ENCODE measurements around the gene PHF8. TPM values are rescaled to one million over a fixed set of nuclear protein-coding genes. Genes with fewer than 3 reads are reported as not detected.

The PHF8 gene
- total RNA-seq, 1 donor from 2014 or later, result 36.0 TPM

DNA sequence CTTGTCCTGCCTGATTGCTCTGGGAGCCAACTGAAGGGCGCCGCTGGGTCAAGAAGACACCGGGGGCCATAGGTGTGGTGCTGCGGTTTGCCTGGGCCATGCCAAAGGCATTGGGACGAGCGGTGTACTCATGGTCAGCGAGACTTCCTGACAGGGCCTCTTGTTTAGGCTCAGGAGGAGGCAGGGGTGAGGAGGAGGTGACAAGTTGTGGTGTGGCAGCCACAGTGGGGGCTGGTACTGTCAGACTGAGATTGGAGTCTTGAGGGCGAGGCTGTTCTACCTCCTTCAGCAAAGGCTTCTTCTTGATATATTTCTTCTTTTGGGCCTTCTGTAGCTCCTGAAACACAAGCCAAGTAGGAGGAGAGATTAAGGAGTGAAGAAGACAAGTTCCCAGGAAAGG lies 104.1 kb downstream of the PHF8 start:
- Mint-ChIP-seq H3K9me3 (no peaks in the 10 kb centered on the region), H3K4me1 (ENCODE audit: unreplicated experiment) (no peaks in the 10 kb centered on the region), H3K36me3 (peaks cover 17% of the 10 kb centered on the region), H3K4me3 (no peak overlapping the region), H3K27me3 (no peaks in the 10 kb centered on the region), H3K27ac (no peak overlapping the region)
- TF ChIP-seq, protein P1, sequence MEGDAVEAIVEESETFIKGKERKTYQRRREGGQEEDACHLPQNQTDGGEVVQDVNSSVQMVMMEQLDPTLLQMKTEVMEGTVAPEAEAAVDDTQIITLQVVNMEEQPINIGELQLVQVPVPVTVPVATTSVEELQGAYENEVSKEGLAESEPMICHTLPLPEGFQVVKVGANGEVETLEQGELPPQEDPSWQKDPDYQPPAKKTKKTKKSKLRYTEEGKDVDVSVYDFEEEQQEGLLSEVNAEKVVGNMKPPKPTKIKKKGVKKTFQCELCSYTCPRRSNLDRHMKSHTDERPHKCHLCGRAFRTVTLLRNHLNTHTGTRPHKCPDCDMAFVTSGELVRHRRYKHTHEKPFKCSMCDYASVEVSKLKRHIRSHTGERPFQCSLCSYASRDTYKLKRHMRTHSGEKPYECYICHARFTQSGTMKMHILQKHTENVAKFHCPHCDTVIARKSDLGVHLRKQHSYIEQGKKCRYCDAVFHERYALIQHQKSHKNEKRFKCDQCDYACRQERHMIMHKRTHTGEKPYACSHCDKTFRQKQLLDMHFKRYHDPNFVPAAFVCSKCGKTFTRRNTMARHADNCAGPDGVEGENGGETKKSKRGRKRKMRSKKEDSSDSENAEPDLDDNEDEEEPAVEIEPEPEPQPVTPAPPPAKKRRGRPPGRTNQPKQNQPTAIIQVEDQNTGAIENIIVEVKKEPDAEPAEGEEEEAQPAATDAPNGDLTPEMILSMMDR (conservative IDR thresholded peaks at IDR 0.05), result no peak
- DNase-seq (ENCODE audit: extremely low spot score, unreplicated experiment), result no peak

DNA sequence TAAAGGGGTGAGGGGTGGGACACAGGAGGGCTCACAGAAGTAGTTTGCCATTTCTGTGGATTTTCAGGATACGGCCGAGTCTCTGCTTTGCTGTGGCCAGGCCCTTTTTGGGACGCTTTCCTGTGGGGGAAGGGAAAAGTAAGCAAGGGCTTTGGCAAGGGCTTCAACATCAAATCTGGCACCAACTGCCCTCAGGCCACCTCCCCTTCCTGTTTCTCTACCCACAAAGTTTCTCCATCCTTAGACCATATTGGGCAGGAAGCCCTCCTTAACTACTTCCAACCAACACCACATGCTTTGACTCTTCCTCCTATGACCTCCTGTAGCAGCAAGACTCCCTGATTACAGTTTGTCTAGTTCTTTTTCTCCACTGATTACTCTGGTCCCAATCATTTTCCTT lies 105.1 kb downstream of the PHF8 start:
- no peak overlapping the region for H3K27ac Mint-ChIP-seq
- H3K4me3 Mint-ChIP-seq, result no peak overlapping the region
- TF ChIP-seq, protein P1 (conservative IDR thresholded peaks at IDR 0.05), result no peak
- H3K27me3 Mint-ChIP-seq, result no peaks in the 10 kb centered on the region
- DNase-seq (ENCODE audit: extremely low spot score, unreplicated experiment), result no peak
- H3K36me3 Mint-ChIP-seq, result peaks cover 17% of the 10 kb centered on the region
- H3K4me1 Mint-ChIP-seq (ENCODE audit: unreplicated experiment), result no peaks in the 10 kb centered on the region
- H3K9me3 Mint-ChIP-seq, result peaks cover 5% of the 10 kb centered on the region

DNA sequence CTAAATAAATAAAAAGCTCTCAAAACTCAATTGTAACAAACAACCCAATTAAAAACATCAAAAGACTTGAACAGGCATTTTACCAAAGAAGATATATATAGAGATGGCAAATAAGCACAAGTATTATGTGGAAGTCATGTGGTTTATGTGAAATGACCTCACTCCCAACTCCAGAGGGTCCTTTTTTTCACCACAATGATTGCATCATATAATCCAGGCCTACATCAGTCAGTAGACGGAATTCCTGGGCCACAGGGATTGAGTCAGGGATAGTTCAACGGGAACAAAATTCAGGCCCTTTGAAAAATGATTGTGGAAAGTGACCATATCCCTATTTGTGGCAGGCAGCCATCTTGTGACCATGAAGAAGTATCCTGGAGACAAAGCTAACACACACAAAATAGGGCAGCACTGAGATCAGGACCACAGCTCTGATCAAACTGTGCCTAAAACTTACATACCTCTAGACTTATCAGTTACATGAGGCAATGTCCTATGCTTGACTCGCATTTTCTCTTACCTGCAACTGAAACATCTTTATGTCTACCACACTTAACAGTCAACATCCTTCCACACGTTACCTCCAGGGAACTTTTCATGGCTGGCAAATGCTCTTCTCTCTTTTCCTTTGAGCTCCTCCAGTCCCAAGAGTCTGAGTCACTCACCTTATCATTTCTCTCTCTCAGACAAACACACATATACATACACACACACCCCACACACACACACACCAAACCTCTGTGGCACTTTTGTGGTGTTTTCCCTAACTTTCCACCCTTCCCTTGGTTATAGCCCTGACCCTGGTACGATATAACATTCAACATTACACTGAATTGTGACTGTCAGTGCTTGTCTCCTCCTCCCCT lies 113.5 kb downstream of the PHF8 start:
- Mint-ChIP-seq H3K36me3 (no peaks in the 10 kb centered on the region), H3K27me3 (no peaks in the 10 kb centered on the region), H3K27ac (no peak overlapping the region), H3K4me3 (no peak overlapping the region), H3K9me3 (peaks cover 10% of the 10 kb centered on the region), H3K4me1 (ENCODE audit: unreplicated experiment) (no peaks in the 10 kb centered on the region)
- TF ChIP-seq, protein P1 (conservative IDR thresholded peaks at IDR 0.05), result no peak
- DNase-seq (ENCODE audit: extremely low spot score, unreplicated experiment), result no peak

DNA sequence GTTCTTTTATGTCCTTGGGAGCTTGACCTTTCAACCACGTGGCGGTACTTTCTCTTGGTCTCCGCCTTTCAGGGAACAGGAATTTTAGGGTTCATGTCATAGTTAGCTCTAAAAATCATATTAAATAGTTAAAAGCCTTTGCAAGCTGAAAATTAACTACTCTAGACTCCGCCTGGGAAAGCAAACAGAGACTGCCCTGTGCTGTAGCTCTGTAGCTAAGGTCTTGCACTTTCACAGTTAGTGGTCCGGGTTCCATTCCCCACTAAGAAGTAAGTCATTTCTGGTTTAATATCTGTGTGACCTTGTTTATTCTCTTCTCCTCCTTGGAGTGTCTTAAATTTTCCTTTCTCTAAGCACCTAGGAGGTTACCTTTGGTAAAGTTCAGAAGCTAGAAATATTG lies 118.2 kb downstream of the PHF8 start:
- H3K4me3 Mint-ChIP-seq, result no peak overlapping the region
- TF ChIP-seq, protein P1 (conservative IDR thresholded peaks at IDR 0.05), result no peak
- no peak for DNase-seq (ENCODE audit: extremely low spot score, unreplicated experiment)
- H3K27ac Mint-ChIP-seq, result no peak overlapping the region
- no peaks in the 10 kb centered on the region for H3K9me3 Mint-ChIP-seq
- H3K4me1 Mint-ChIP-seq (ENCODE audit: unreplicated experiment), result no peaks in the 10 kb centered on the region
- H3K27me3 Mint-ChIP-seq, result no peaks in the 10 kb centered on the region
- H3K36me3 Mint-ChIP-seq, result no peaks in the 10 kb centered on the region

DNA sequence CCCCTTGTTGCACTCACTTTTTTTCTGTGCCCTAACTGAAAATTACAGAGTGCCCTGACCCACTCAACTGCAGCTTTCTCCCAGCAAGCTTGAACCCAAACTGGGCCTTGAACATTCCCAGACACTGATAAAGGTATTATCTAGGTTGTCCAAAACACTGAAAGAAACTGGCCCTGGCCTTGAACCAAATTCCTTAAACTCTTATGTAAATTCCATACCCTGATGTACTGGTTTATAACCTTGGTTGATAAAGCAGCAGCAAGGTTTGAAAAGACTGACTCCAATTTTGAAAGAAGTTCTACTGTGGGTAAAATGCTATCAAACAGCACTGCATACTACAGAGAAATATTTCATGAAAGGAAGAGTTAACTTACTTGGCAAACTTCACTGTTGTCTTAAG lies 125.6 kb downstream of the PHF8 start:
- no peaks in the 10 kb centered on the region for H3K4me1 Mint-ChIP-seq (ENCODE audit: unreplicated experiment)
- H3K9me3 Mint-ChIP-seq, result no peaks in the 10 kb centered on the region
- H3K27ac Mint-ChIP-seq, result no peak overlapping the region
- H3K36me3 Mint-ChIP-seq, result no peaks in the 10 kb centered on the region
- no peak for DNase-seq (ENCODE audit: extremely low spot score, unreplicated experiment)
- no peaks in the 10 kb centered on the region for H3K27me3 Mint-ChIP-seq
- TF ChIP-seq, protein P1 (conservative IDR thresholded peaks at IDR 0.05), result no peak
- no peak overlapping the region for H3K4me3 Mint-ChIP-seq

Measured in type B pancreatic cell (in vitro differentiated cells).